Measurements from ENCODE around the gene AP2A1.

The AP2A1 gene

GRCh38 chr19:49853852-49854377 is 87.1 kb downstream of the AP2A1 start:
- H3K4me3 ChIP-seq (ENCODE audit: low read depth, low read length) = no peak overlapping the region
- peaks cover 65% of the 10 kb centered on the region for H3K36me3 ChIP-seq
- no peak for TF ChIP-seq CTCF (IDR thresholded peaks at IDR 0.05; ENCODE audit: low read depth, low read length)

GRCh38 chr19:49854378-49855263 is 87.8 kb downstream of the AP2A1 start:
- no peak for DNase-seq
- Histone ChIP-seq H3K4me3 (ENCODE audit: low read depth, low read length) (no peak overlapping the region), H3K36me3 (peaks cover 72% of the 10 kb centered on the region), H3K27me3 (ENCODE audit: insufficient read depth, low read depth, severe bottlenecking) (no peaks in the 10 kb centered on the region), H3K9me3 (ENCODE audit: severe bottlenecking) (no peaks in the 10 kb centered on the region), H3K27ac (no peak overlapping the region)
- TF ChIP-seq CTCF (IDR thresholded peaks at IDR 0.05; ENCODE audit: low read depth, low read length) = no peak

More at GRCh38 chr19:49853852-49854377, 87.1 kb downstream of the AP2A1 start:
- Histone ChIP-seq H3K9me3 (ENCODE audit: severe bottlenecking) (no peaks in the 10 kb centered on the region), H3K27me3 (ENCODE audit: insufficient read depth, low read depth, severe bottlenecking) (no peaks in the 10 kb centered on the region), H3K27ac (no peak overlapping the region)
- no peak for DNase-seq

GRCh38 chr19:49855277-49855675 is 88.5 kb downstream of the AP2A1 start:
- Histone ChIP-seq H3K4me3 (ENCODE audit: low read depth, low read length) (no peak overlapping the region), H3K27me3 (ENCODE audit: insufficient read depth, low read depth, severe bottlenecking) (no peaks in the 10 kb centered on the region), H3K27ac (no peak overlapping the region), H3K36me3 (peaks cover 79% of the 10 kb centered on the region), H3K9me3 (ENCODE audit: severe bottlenecking) (no peaks in the 10 kb centered on the region)
- TF ChIP-seq CTCF (IDR thresholded peaks at IDR 0.05; ENCODE audit: low read depth, low read length) = no peak
- no peak for DNase-seq

- Histone ChIP-seq H3K9me3 (ENCODE audit: severe bottlenecking) (no peaks in the 10 kb centered on the region), H3K27me3 (ENCODE audit: insufficient read depth, low read depth, severe bottlenecking) (no peaks in the 10 kb centered on the region), H3K4me3 (ENCODE audit: low read depth, low read length) (no peak overlapping the region), H3K27ac (no peak overlapping the region), H3K36me3 (peaks cover 85% of the 10 kb centered on the region)
- TF ChIP-seq CTCF (IDR thresholded peaks at IDR 0.05; ENCODE audit: low read depth, low read length) = no peak
- no peak for DNase-seq
Observed at GRCh38 chr19:49855676-49856573, 89.1 kb downstream of the AP2A1 start.

GRCh38 chr19:49856574-49857021 is 89.8 kb downstream of the AP2A1 start:
- H3K36me3 ChIP-seq = peaks cover 89% of the 10 kb centered on the region
- H3K9me3 ChIP-seq (ENCODE audit: severe bottlenecking) = no peaks in the 10 kb centered on the region
- no peak for DNase-seq
- TF ChIP-seq CTCF (IDR thresholded peaks at IDR 0.05; ENCODE audit: low read depth, low read length) = no peak
- no peak overlapping the region for H3K4me3 ChIP-seq (ENCODE audit: low read depth, low read length)
- no peak overlapping the region for H3K27ac ChIP-seq
- no peaks in the 10 kb centered on the region for H3K27me3 ChIP-seq (ENCODE audit: insufficient read depth, low read depth, severe bottlenecking)

Measured in WERI-Rb-1 (cell line).